ENCODE results near the gene HNRNPH2. TPM values are rescaled to one million over a fixed set of nuclear protein-coding genes. Genes with fewer than 3 reads are reported as not detected.

Gene HNRNPH2
- total and polyA plus RNA-seq, 9 of the 15 experiments (the other 6 are each of a cell fraction or from before 2014, with no cell fraction given): 40.0 to 130 (median 60.3) TPM

DNA sequence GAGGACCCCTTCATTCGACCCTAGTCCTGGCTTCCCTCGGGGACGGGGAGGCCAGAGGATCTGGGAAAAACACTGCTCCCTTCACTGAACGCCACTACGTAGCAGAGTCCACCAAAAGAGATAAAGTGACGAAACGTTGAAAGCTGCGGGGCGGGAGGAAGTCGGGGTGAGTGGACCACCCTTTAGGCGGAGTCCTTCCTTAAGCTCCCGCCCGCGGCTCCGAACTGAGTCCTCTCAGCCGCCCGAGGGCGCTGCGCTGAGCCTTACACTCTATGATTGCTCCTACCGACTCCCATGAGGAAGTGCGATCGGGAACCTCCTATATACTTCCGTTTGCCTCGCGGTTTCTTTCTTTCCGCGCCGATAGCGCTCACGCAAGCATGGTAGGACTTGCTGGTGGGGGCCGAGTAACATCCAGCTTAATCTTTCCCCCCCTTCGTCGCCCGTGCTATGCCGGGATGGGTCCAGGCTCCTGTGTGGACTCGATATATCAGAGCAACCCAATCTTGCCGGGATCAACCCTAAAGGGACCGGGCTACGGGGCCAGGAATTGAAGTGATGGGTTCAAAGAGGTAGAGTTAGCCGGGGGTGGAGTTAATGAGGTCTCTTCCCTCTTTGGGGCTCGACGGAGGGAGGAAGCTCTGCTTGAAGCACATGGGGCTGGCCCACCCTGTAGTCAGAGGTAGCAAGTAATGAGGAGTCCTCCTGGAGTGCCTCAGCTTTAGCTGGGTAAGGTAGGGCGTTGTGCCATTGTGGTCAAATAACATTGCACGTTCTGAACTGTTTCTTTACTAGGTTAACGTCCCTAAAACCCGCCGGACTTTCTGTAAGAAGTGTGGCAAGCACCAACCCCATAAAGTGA is 17.1 kb upstream of the HNRNPH2 start, which contains the start of gene RPL36A (continued):
- TF ChIP-seq ZNF318 (IDR thresholded peaks at IDR 0.05; ENCODE audit: borderline replicate concordance in 1 of 2, low read depth in 1 of 2): 0 out of 4 replicates have a peak, but pooled peaks of 1 of the 2 experiments have one; percentile 40
- TF ChIP-seq DPF2 (IDR thresholded peaks at IDR 0.05): 0 out of 2 replicates have a peak, but pooled peaks have one; percentile 10
- no peak for TF ChIP-seq SREBF2 (CRISPR knock-in tag; IDR thresholded peaks at IDR 0.05)
- no peak for TF ChIP-seq PHB2 (IDR thresholded peaks at IDR 0.05; ENCODE audit: low read depth)
- peak; percentile 36; the same call in 1 of the 2 replicates for TF ChIP-seq CEBPG (CRISPR knock-in tag; IDR thresholded peaks at IDR 0.05)
- TF ChIP-seq CEBPG (tag; conservative IDR thresholded peaks at IDR 0.05 in 1 of 2, IDR thresholded peaks at IDR 0.05 in 1 of 2): peak in 1 of 2 experiments; percentile 30; a peak in 1 of 4 replicates
- no peak for TF ChIP-seq CBX1 (IDR thresholded peaks at IDR 0.05; ENCODE audit: low read depth)
- TF ChIP-seq MYBL2 (IDR thresholded peaks at IDR 0.05; ENCODE audit: low read depth): no peak
- TF ChIP-seq MYBL2 (CRISPR knock-in tag; IDR thresholded peaks at IDR 0.05; ENCODE audit: borderline replicate concordance): no peak
- TF ChIP-seq ZNF507 (tag; conservative IDR thresholded peaks at IDR 0.05): no peak
- no peak for TF ChIP-seq ZBTB8A (IDR thresholded peaks at IDR 0.05; ENCODE audit: partially characterized antibody)
- TF ChIP-seq, protein P1, sequence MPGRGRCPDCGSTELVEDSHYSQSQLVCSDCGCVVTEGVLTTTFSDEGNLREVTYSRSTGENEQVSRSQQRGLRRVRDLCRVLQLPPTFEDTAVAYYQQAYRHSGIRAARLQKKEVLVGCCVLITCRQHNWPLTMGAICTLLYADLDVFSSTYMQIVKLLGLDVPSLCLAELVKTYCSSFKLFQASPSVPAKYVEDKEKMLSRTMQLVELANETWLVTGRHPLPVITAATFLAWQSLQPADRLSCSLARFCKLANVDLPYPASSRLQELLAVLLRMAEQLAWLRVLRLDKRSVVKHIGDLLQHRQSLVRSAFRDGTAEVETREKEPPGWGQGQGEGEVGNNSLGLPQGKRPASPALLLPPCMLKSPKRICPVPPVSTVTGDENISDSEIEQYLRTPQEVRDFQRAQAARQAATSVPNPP (IDR thresholded peaks at IDR 0.05; ENCODE audit: borderline replicate concordance, insufficient read depth, insufficient read length): no peak
- peak; percentile 15 to 32; a peak in 1 of 4 replicates for TF ChIP-seq NRF1 (conservative IDR thresholded peaks at IDR 0.05 in 1 of 2, IDR thresholded peaks at IDR 0.05 in 1 of 2)
- TF ChIP-seq ID3 (CRISPR knock-in tag; IDR thresholded peaks at IDR 0.05): no peak
- TF ChIP-seq ID3 (tag; IDR thresholded peaks at IDR 0.05): 0 out of 2 replicates have a peak, but pooled peaks have one; percentile 42
- no peak for TF ChIP-seq ZC3H8 (IDR thresholded peaks at IDR 0.05)
- peak; percentile 96 for TF ChIP-seq SPI1 (IDR thresholded peaks at IDR 0.05; ENCODE audit: borderline replicate concordance, low read depth, low read length)
- no peak for TF ChIP-seq CHD4 (IDR thresholded peaks at IDR 0.05; ENCODE audit: insufficient read depth, insufficient replicate concordance, low read depth, low read length, poor library complexity, severe bottlenecking)

Measured in K562 (cell line).